Tibial nerve (tissue), 4 donors: Measurements from ENCODE around the gene ATG5.

Experiments used
- EP300 ChIP-seq, 2 donors: sonication (generic); formaldehyde crosslinking; IDR thresholded peaks; one replicate each; pipeline ENCODE4 v1.6.1; 2017; ENCODE audit warnings: antibody characterized with exemption in 2 of 2, mild to moderate bottlenecking in 1 of 2
- POLR2A ChIP-seq, 2 donors: fragments of 450-650 bp; IDR thresholded peaks; one replicate each; pipeline ENCODE4 v1.6.1; 2017; ENCODE audit warnings: antibody characterized with exemption in 2 of 2, mild to moderate bottlenecking in 2 of 2, moderate library complexity in 2 of 2
- TF ChIP-seq, protein P1 (sequence below), 5 experiments: fragments of 200-600 bp in 3 of 5; fragments of 450-650 bp in 2 of 5; sonication (generic) in 3 of 5; IDR thresholded peaks; one replicate each; pipeline ENCODE4 v1.5.1; 2016 to 2019; ENCODE audit warnings: antibody characterized with exemption in 5 of 5, mild to moderate bottlenecking in 3 of 5, moderate library complexity in 2 of 5

DNA sequence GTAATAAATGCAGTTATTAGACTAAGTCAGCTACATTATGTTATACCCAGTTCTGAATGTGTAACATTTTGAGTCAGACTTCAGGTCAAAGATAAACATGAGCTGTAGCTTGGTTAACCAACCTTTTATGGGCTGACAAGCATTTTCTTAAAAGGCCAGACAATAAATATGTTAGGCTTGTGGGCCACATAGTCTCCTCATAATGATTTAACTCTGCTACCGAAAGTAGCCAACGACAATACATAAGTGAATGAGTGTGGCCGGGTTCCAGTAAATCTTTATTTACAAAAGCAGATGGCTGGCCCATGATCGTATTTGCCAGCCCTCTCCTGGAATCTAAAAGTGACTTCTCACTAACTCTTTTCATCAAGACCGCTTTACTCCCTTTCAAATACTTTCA is 49.9 kb downstream of the ATG5 start:
- TF ChIP-seq, protein P1, sequence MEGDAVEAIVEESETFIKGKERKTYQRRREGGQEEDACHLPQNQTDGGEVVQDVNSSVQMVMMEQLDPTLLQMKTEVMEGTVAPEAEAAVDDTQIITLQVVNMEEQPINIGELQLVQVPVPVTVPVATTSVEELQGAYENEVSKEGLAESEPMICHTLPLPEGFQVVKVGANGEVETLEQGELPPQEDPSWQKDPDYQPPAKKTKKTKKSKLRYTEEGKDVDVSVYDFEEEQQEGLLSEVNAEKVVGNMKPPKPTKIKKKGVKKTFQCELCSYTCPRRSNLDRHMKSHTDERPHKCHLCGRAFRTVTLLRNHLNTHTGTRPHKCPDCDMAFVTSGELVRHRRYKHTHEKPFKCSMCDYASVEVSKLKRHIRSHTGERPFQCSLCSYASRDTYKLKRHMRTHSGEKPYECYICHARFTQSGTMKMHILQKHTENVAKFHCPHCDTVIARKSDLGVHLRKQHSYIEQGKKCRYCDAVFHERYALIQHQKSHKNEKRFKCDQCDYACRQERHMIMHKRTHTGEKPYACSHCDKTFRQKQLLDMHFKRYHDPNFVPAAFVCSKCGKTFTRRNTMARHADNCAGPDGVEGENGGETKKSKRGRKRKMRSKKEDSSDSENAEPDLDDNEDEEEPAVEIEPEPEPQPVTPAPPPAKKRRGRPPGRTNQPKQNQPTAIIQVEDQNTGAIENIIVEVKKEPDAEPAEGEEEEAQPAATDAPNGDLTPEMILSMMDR (IDR thresholded peaks at IDR 0.05) = no peak
- TF ChIP-seq POLR2A (IDR thresholded peaks at IDR 0.05) (no peak), EP300 (IDR thresholded peaks at IDR 0.05) (no peak)
